ENCODE data around the gene CELA1. TPM values are rescaled to one million over a fixed set of nuclear protein-coding genes. Genes with fewer than 3 reads are reported as not detected.

CELA1 gene
- total and polyA plus RNA-seq, 4 donors = not detected

DNA sequence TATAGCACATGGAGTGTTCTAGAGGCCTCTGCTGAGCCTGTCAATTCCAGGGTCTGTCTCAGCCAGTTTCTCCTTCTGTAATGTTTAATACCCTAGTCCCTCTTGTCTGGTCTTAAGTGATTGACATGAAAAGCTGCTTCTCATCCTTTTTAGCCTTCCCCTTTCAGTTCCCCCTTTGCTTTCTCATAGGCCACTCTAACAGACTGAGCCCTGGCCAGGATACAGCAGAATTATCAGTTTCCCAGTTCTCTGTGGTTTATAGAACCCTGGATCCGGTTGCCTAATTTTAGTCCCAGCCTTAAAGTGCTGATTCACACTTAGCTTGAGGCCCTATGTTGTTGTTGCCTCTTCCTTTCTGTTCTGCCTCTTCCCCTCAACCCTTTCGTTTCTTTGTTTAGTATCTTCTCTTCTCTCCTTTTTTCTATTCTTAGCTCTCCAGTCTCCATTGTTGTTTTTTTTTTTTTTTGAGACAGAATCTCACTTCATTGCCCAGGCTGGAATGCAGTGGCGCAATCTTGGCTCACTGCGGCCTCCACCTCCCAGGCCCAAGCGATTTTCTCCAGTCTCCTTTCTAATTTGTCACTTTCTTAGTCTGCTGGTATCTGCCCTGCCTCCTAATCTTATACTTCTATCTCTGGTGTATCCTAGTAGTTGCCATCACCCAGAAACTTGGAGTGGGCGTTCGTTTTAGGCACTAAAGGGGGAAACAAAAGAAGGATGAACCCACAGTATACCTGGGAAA is 19.6 kb downstream of the CELA1 start:
- intact Hi-C loops (cut with DNase I) = no loop called here
- no peaks in the 10 kb centered on the region for H3K4me1 ChIP-seq (ENCODE audit: control insufficient read depth in 1 of 2, insufficient read depth in 2 of 2, low read length in 2 of 2)
- H3K4me3 ChIP-seq (ENCODE audit: low read length in 2 of 2) = no peak overlapping the region
- no peak overlapping the region for H3K27ac ChIP-seq (ENCODE audit: low read depth in 1 of 2, low read length in 2 of 2)
- 37 to 40% methylated on average over 7 of the region's 7 CpGs for WGBS, 2 donors
- H3K27me3 ChIP-seq (ENCODE audit: control insufficient read depth in 1 of 2, insufficient read depth in 2 of 2, low read length in 1 of 2) = no peaks in the 10 kb centered on the region
- DNase-seq (peak in 1 of 2 donors; percentile 64), ATAC-seq (ENCODE audit: low FRiP score) (peak; percentile 59)
- H3K36me3 ChIP-seq (ENCODE audit: control insufficient read depth in 1 of 2, insufficient read depth in 2 of 2, low read length in 1 of 2) = no peaks in the 10 kb centered on the region
- H3K9me3 ChIP-seq (ENCODE audit: control insufficient read depth, low read length) = no peaks in the 10 kb centered on the region

- Histone ChIP-seq H3K4me1 (ENCODE audit: control insufficient read depth in 1 of 2, insufficient read depth in 2 of 2, low read length in 2 of 2) (no peaks in the 10 kb centered on the region), H3K4me3 (ENCODE audit: low read length in 2 of 2) (no peak overlapping the region), H3K36me3 (ENCODE audit: control insufficient read depth in 1 of 2, insufficient read depth in 2 of 2, low read length in 1 of 2) (no peaks in the 10 kb centered on the region), H3K27ac (ENCODE audit: low read depth in 1 of 2, low read length in 2 of 2) (no peak overlapping the region), H3K9me3 (ENCODE audit: control insufficient read depth, low read length) (no peaks in the 10 kb centered on the region), H3K27me3 (ENCODE audit: control insufficient read depth in 1 of 2, insufficient read depth in 2 of 2, low read length in 1 of 2) (no peaks in the 10 kb centered on the region)
- 93 to 99% methylated on average over 4 of the region's 4 CpGs for WGBS, 2 donors
- ATAC-seq (ENCODE audit: low FRiP score) (no peak), DNase-seq (no peak)
- intact Hi-C loops (cut with DNase I) = no loop called here
Observed at GRCh38 chr12:51324953-51325352, 21.5 kb downstream of the CELA1 start.

DNA sequence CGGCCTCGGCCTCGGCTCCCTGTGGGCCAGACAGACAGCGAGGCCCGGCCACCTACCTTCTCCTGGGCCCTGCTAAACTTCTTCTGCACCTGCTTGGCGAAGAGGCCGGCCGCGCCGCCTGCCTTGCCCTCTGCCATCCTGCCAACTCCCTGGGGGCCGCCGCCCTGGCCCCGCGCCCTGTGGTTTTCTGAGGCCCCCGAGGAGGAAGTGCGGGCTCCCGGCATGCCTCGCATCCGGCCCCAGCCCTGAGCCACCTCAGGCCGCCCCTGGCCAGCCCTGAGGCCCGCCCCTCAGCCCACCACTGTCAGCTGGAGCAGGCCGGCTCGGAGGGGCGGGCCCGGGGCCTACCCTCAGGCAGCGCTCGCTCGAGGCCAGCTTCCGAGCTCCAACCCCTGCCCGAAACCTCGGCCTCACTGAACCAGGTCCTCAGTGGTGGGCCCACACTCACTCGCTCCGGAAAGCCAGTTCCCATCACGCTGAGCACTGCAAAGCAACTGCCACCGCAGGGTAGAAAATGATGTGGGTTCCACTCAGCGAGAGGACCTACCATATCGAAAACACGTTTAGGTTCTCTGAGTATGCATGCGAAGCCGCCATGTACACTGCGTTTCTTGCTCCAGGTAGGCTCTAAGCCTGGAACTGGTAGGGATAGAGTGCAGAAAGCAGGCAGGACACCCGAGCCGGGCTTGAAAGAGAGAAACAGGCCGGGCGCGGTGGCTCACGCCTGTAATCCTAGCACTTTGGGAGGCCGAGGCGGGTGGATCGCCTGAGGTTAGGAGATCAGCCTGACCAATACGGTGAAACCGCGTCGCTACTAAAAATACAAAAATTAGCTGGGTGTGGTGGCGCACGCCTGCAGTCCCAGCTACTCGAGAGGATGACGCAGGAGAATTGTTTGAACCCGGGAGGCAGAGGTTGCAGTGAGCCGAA is 22.2 kb downstream of the CELA1 start, which contains the start of gene BIN2:
BIN2 (minus strand) TSS at position 209 of the 930 bp plus-strand sequence; CDS start at position 137, 72 bp downstream.
- intact Hi-C loops (cut with DNase I) = no loop called here
- no peak within 1 kb of the TSS for H3K4me3 ChIP-seq (ENCODE audit: low read length in 2 of 2)
- peak; percentile 67 for ATAC-seq (ENCODE audit: low FRiP score)
- H3K4me1 ChIP-seq (ENCODE audit: control insufficient read depth in 1 of 2, insufficient read depth in 2 of 2, low read length in 2 of 2) = no peaks in the 10 kb centered on the region
- WGBS, 2 donors = 95 to 97% methylated on average over 55 to 60 of the region's 60 CpGs
- no peaks in the 10 kb centered on the region for H3K27me3 ChIP-seq (ENCODE audit: control insufficient read depth in 1 of 2, insufficient read depth in 2 of 2, low read length in 1 of 2)
- no peak within 1 kb of the TSS for H3K27ac ChIP-seq (ENCODE audit: low read depth in 1 of 2, low read length in 2 of 2)
- H3K9me3 ChIP-seq (ENCODE audit: control insufficient read depth, low read length) = no peaks in the 10 kb centered on the region
- no peaks in the 10 kb centered on the region for H3K36me3 ChIP-seq (ENCODE audit: control insufficient read depth in 1 of 2, insufficient read depth in 2 of 2, low read length in 1 of 2)
- peak; percentile 80 for DNase-seq

DNA sequence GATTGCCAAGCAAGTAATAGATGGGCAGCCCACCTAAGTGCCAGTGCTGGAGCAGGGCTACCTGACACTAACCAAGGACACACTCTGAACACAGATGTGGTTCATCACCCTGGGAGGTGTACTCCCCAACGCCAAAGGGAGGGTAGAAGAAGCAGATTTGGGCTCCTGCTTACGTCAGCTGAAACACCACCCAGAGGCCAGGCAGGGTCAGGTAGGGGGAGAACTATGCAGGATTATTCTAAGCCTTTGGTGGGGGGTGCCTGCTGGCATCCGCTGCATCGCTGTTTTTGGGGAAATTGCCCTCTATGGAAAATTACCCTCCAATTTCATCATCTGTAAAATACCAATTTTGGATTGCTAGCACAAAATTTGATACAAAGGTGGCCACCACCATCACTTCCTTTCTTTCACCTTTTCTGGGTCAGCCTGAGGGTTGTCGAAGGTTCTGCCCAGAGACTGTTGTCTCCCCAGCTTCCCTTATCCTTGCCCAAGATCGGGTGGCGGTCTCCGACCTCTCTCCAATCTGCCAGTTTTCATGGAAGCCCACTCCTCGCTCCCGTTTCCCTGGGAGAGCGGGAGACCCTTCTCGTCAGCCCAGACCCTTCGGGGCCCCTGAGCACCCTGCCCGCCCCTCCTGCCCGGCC is 23.0 kb downstream of the CELA1 start:
- 90 to 91% methylated on average over 15 of the region's 15 CpGs for WGBS, 2 donors
- H3K9me3 ChIP-seq (ENCODE audit: control insufficient read depth, low read length) = no peaks in the 10 kb centered on the region
- ATAC-seq (ENCODE audit: low FRiP score) (no peak), DNase-seq (no peak)
- no peaks in the 10 kb centered on the region for H3K36me3 ChIP-seq (ENCODE audit: control insufficient read depth in 1 of 2, insufficient read depth in 2 of 2, low read length in 1 of 2)
- no peaks in the 10 kb centered on the region for H3K27me3 ChIP-seq (ENCODE audit: control insufficient read depth in 1 of 2, insufficient read depth in 2 of 2, low read length in 1 of 2)
- H3K4me3 ChIP-seq (ENCODE audit: low read length in 2 of 2) = no peak overlapping the region
- intact Hi-C loops (cut with DNase I) = no loop called here
- H3K27ac ChIP-seq (ENCODE audit: low read depth in 1 of 2, low read length in 2 of 2) = no peak overlapping the region
- H3K4me1 ChIP-seq (ENCODE audit: control insufficient read depth in 1 of 2, insufficient read depth in 2 of 2, low read length in 2 of 2) = no peaks in the 10 kb centered on the region

DNA sequence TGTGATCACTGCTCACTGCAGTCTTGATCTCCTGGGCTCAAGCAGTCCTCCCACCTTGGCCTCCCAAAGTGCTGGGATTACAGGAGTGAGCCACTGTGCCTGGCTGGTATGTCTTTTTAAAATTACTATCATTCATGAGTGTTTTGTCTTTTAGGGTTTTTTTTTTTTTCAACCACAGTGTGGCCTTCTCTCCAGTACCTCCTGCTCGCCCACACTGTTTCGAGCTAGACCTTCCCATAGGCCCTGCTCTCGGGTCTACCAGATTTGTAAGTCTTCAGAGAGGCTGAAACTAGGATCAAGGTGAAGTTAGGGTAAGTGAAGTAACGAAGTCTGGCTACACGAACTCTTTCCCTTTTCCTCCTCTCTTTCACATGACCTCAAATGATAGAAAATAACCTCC is 24.0 kb downstream of the CELA1 start:
- WGBS, 2 donors = 88 to 90% methylated on average over 5 of the region's 5 CpGs
- H3K4me3 ChIP-seq (ENCODE audit: low read length in 2 of 2) = no peak overlapping the region
- DNase-seq (no peak), ATAC-seq (ENCODE audit: low FRiP score) (no peak)
- H3K36me3 ChIP-seq (ENCODE audit: control insufficient read depth in 1 of 2, insufficient read depth in 2 of 2, low read length in 1 of 2) = no peaks in the 10 kb centered on the region
- no peaks in the 10 kb centered on the region for H3K4me1 ChIP-seq (ENCODE audit: control insufficient read depth in 1 of 2, insufficient read depth in 2 of 2, low read length in 2 of 2)
- no peaks in the 10 kb centered on the region for H3K27me3 ChIP-seq (ENCODE audit: control insufficient read depth in 1 of 2, insufficient read depth in 2 of 2, low read length in 1 of 2)
- intact Hi-C loops (cut with DNase I) = no loop called here
- H3K27ac ChIP-seq (ENCODE audit: low read depth in 1 of 2, low read length in 2 of 2) = no peak overlapping the region
- no peaks in the 10 kb centered on the region for H3K9me3 ChIP-seq (ENCODE audit: control insufficient read depth, low read length)

GRCh38 chr12:51321882-51322281 is 24.6 kb downstream of the CELA1 start:
- ATAC-seq (ENCODE audit: low FRiP score) (no peak), DNase-seq (no peak)
- H3K4me3 ChIP-seq (ENCODE audit: low read length in 2 of 2) = no peak overlapping the region
- intact Hi-C loops (cut with DNase I) = no loop called here
- 88 to 93% methylated on average over 3 of the region's 3 CpGs for WGBS, 2 donors
- no peaks in the 10 kb centered on the region for H3K4me1 ChIP-seq (ENCODE audit: control insufficient read depth in 1 of 2, insufficient read depth in 2 of 2, low read length in 2 of 2)
- no peaks in the 10 kb centered on the region for H3K27me3 ChIP-seq (ENCODE audit: control insufficient read depth in 1 of 2, insufficient read depth in 2 of 2, low read length in 1 of 2)
- H3K9me3 ChIP-seq (ENCODE audit: control insufficient read depth, low read length) = no peaks in the 10 kb centered on the region
- H3K27ac ChIP-seq (ENCODE audit: low read depth in 1 of 2, low read length in 2 of 2) = no peak overlapping the region
- no peaks in the 10 kb centered on the region for H3K36me3 ChIP-seq (ENCODE audit: control insufficient read depth in 1 of 2, insufficient read depth in 2 of 2, low read length in 1 of 2)

DNA sequence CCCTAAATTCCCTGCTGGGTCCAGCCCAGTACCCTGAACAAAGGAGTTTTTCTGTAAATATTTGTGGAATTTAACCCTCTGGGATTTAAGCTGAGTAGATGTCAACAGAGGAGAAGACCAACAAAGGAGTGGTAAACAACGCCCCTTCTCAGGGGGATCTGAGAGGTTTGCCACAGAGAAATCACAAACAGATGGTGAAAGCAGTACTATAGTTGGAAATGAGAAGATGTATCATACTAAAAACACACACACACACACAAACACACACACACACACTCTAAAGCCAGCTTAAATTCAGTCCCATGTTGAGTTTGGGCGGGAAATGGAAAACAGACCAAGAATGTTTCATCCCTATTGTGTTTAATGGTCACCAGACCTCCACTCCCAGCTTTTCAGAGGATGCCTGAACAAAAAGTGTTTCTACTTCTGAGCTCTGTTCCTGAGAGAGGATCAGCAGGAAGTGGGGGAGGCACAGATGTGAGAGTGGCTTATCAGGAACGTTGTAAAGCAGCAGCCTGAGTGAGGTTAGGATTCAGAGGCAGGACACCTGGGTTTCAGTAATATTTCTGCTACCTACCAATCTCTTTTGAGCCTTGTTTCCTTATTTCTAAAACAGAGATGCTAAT is 25.7 kb downstream of the CELA1 start:
- no peaks in the 10 kb centered on the region for H3K9me3 ChIP-seq (ENCODE audit: control insufficient read depth, low read length)
- 29 to 33% methylated on average over 3 of the region's 3 CpGs for WGBS, 2 donors
- H3K36me3 ChIP-seq (ENCODE audit: control insufficient read depth in 1 of 2, insufficient read depth in 2 of 2, low read length in 1 of 2) = no peaks in the 10 kb centered on the region
- H3K4me3 ChIP-seq (ENCODE audit: low read length in 2 of 2) = no peak overlapping the region
- ATAC-seq (ENCODE audit: low FRiP score) = no peak
- no peak overlapping the region for H3K27ac ChIP-seq (ENCODE audit: low read depth in 1 of 2, low read length in 2 of 2)
- intact Hi-C loops (cut with DNase I) = no loop called here
- DNase-seq = no peak
- no peaks in the 10 kb centered on the region for H3K27me3 ChIP-seq (ENCODE audit: control insufficient read depth in 1 of 2, insufficient read depth in 2 of 2, low read length in 1 of 2)
- no peaks in the 10 kb centered on the region for H3K4me1 ChIP-seq (ENCODE audit: control insufficient read depth in 1 of 2, insufficient read depth in 2 of 2, low read length in 2 of 2)

- Histone ChIP-seq H3K27ac (ENCODE audit: low read depth in 1 of 2, low read length in 2 of 2) (no peak overlapping the region), H3K4me1 (ENCODE audit: control insufficient read depth in 1 of 2, insufficient read depth in 2 of 2, low read length in 2 of 2) (no peaks in the 10 kb centered on the region), H3K4me3 (ENCODE audit: low read length in 2 of 2) (no peak overlapping the region), H3K36me3 (ENCODE audit: control insufficient read depth in 1 of 2, insufficient read depth in 2 of 2, low read length in 1 of 2) (no peaks in the 10 kb centered on the region), H3K9me3 (ENCODE audit: control insufficient read depth, low read length) (no peaks in the 10 kb centered on the region), H3K27me3 (ENCODE audit: control insufficient read depth in 1 of 2, insufficient read depth in 2 of 2, low read length in 1 of 2) (no peaks in the 10 kb centered on the region)
- DNase-seq = no peak
- ATAC-seq (ENCODE audit: low FRiP score) = no peak
- 21 to 34% methylated on average over 4 of the region's 4 CpGs for WGBS, 2 donors
- intact Hi-C loops (cut with DNase I) = no loop called here
Observed at GRCh38 chr12:51320311-51320694, 26.2 kb downstream of the CELA1 start.
